Inferior parietal cortex (tissue), 1 donor: Measurements from ENCODE around the gene GDNF.
"Not testable (repeated sequence)": the region's sequence is repeated elsewhere in the genome, so short reads cannot be mapped to it uniquely, and the experiment has no call there.

ENCODE experiments used
- DNase-seq: peaks from one replicate; pipeline ENCODE4 v3.0.0-alpha.2; 2016; ENCODE audit errors: extremely low spot score

GDNF gene

GRCh38 chr5:37781409-37781808 lies 58.4 kb downstream of the GDNF start:
- not testable (repeated sequence) for DNase-seq

- no peak for DNase-seq
Observed at GRCh38 chr5:37777432-37778130, 62.3 kb downstream of the GDNF start.

GRCh38 chr5:37776826-37777225 lies 63.0 kb downstream of the GDNF start:
- no peak for DNase-seq

GRCh38 chr5:37774912-37775483 lies 64.8 kb downstream of the GDNF start:
- no peak for DNase-seq

GRCh38 chr5:37773809-37774208 lies 66.0 kb downstream of the GDNF start:
- DNase-seq, result no peak

GRCh38 chr5:37772255-37772654 lies 67.6 kb downstream of the GDNF start:
- no peak for DNase-seq

- DNase-seq, result no peak
Observed at GRCh38 chr5:37771731-37772130, 68.1 kb downstream of the GDNF start.

GRCh38 chr5:37771203-37771611 lies 68.6 kb downstream of the GDNF start:
- DNase-seq, result no peak

- no peak for DNase-seq
Observed at GRCh38 chr5:37770786-37771185, 69.1 kb downstream of the GDNF start.

GRCh38 chr5:37769840-37770239 lies 70.0 kb downstream of the GDNF start:
- DNase-seq, result no peak

GRCh38 chr5:37769108-37769507 lies 70.7 kb downstream of the GDNF start:
- no peak for DNase-seq

GRCh38 chr5:37768371-37768770 lies 71.5 kb downstream of the GDNF start:
- DNase-seq, result no peak

- peak; percentile 80 for DNase-seq
Observed at GRCh38 chr5:37767961-37768360, 71.9 kb downstream of the GDNF start.

GRCh38 chr5:37767251-37767650 lies 72.6 kb downstream of the GDNF start:
- no peak for DNase-seq
